ENCODE measurements around the gene MAP3K19.
A peak's percentile ranks its signal among the peaks of the same experiment; 100 is the strongest.

MAP3K19 gene

DNA sequence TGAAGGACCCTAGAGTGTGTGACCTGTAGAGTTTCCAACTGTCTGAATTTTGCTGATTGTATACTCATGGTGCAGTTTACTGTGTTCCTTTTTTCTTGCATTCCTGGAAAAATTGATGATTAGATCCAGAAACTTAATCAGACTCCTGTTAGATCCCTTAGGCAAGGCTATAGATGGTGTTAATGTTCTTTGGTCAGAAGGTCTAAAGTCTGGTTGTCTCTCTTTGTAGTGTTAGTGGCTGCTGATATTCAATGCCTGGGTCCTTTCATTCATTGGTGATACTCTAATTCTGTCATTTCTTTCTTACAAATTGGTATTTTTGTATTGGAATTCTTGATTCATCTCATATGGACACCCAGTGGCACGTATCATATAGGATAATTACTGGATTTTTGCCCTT, 122.3 kb downstream of the MAP3K19 start:
- no peak overlapping the region for H3K4me3 ChIP-seq (ENCODE audit: low read depth, low read length)
- no peak overlapping the region for H3K27ac ChIP-seq (ENCODE audit: low read depth, low read length)
- no peaks in the 10 kb centered on the region for H3K27me3 ChIP-seq (ENCODE audit: control insufficient read depth, insufficient read depth, low read length)
- no peak overlapping the region for H3K9ac ChIP-seq (ENCODE audit: low read length)
- H3K4me1 ChIP-seq (ENCODE audit: control insufficient read depth, insufficient read depth, low read length): peaks cover 11% of the 10 kb centered on the region
- peaks cover 17% of the 10 kb centered on the region for H3K36me3 ChIP-seq (ENCODE audit: control insufficient read depth, insufficient read depth, low read length)
- H3K9me3 ChIP-seq (ENCODE audit: control insufficient read depth, insufficient read depth, low read depth, low read length): no peaks in the 10 kb centered on the region

DNA sequence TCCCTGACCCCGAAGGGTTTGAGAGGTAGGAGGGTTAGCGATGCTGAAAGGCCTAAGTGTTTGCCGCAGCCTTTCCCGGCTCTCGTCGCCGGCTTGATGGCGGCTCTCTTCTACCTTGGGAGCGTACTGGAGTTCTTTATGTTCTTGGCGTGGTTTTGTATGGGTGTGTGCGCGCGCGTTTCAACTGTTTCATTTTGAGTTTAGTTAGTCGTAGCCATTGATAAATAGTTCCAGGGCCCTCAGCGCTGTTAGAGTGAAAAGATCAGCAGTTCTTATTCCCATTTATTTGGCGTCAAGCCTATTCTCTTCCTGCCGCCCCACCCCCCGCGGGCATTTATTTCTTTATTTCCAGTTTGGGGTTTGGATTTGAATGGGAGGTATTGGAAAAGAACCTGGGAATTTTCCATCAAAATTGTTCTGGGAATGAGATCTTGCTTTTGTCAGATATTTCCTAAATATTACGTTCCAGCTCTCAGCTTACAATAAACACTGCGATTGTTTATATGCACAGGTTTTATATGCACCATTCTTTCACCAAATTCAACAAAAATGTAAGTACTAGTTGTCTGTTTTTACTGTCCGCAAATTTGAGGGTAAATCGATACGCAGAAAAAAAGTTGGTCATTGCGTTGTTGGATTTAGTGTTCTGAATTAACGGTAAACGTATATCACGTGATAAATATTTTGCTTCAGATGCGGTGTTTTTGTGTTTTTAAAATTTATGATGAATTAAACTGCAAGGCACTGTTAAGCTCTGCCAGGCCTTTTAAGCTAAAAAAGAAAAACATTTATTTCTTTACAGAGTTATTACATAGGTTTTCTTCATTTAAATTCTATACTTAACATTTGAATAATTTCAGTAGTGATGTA, 127.7 kb downstream of the MAP3K19 start:
- H3K27ac ChIP-seq (ENCODE audit: low read depth, low read length): peak overlapping the region; percentile 99
- H3K36me3 ChIP-seq (ENCODE audit: control insufficient read depth, insufficient read depth, low read length): peaks cover 13% of the 10 kb centered on the region
- H3K9ac ChIP-seq (ENCODE audit: low read length): peak overlapping the region; percentile 100
- peak overlapping the region; percentile 99 for H3K4me3 ChIP-seq (ENCODE audit: low read depth, low read length)
- no peaks in the 10 kb centered on the region for H3K9me3 ChIP-seq (ENCODE audit: control insufficient read depth, insufficient read depth, low read depth, low read length)
- H3K4me1 ChIP-seq (ENCODE audit: control insufficient read depth, insufficient read depth, low read length): peaks cover 5% of the 10 kb centered on the region; the same call in 1 of the 2 replicates
- no peaks in the 10 kb centered on the region for H3K27me3 ChIP-seq (ENCODE audit: control insufficient read depth, insufficient read depth, low read length)

GRCh38 chr2:134918526-134919340, 128.5 kb downstream of the MAP3K19 start, which contains the start of gene CCNT2:
CCNT2 (plus strand) TSS chr2:134918822; CDS start chr2:134918855, 33 bp downstream.
- Histone ChIP-seq H3K4me3 (ENCODE audit: low read depth, low read length) (peak within 1 kb of the TSS; percentile 99), H3K9ac (ENCODE audit: low read length) (peak within 1 kb of the TSS; percentile 100), H3K36me3 (ENCODE audit: control insufficient read depth, insufficient read depth, low read length) (peaks cover 8% of the 10 kb centered on the region), H3K9me3 (ENCODE audit: control insufficient read depth, insufficient read depth, low read depth, low read length) (no peaks in the 10 kb centered on the region), H3K27me3 (ENCODE audit: control insufficient read depth, insufficient read depth, low read length) (no peaks in the 10 kb centered on the region), H3K27ac (ENCODE audit: low read depth, low read length) (peak within 1 kb of the TSS; percentile 99), H3K4me1 (ENCODE audit: control insufficient read depth, insufficient read depth, low read length) (peaks cover 5% of the 10 kb centered on the region; the same call in 1 of the 2 replicates)

- Histone ChIP-seq H3K27me3 (ENCODE audit: control insufficient read depth, insufficient read depth, low read length) (no peaks in the 10 kb centered on the region), H3K9me3 (ENCODE audit: control insufficient read depth, insufficient read depth, low read depth, low read length) (no peaks in the 10 kb centered on the region), H3K36me3 (ENCODE audit: control insufficient read depth, insufficient read depth, low read length) (peaks cover 3% of the 10 kb centered on the region; the same call in 1 of the 2 replicates), H3K27ac (ENCODE audit: low read depth, low read length) (peak overlapping the region; percentile 85), H3K4me3 (ENCODE audit: low read depth, low read length) (peak overlapping the region; percentile 75), H3K9ac (ENCODE audit: low read length) (peak overlapping the region; percentile 65), H3K4me1 (ENCODE audit: control insufficient read depth, insufficient read depth, low read length) (peaks cover 5% of the 10 kb centered on the region; the same call in 1 of the 2 replicates)
Measured at GRCh38 chr2:134917888-134918525, 129.2 kb downstream of the MAP3K19 start.

GRCh38 chr2:134917360-134917865, 129.8 kb downstream of the MAP3K19 start:
- Histone ChIP-seq H3K9me3 (ENCODE audit: control insufficient read depth, insufficient read depth, low read depth, low read length) (no peaks in the 10 kb centered on the region), H3K27ac (ENCODE audit: low read depth, low read length) (peak overlapping the region; percentile 85), H3K9ac (ENCODE audit: low read length) (peak overlapping the region; percentile 65), H3K4me1 (ENCODE audit: control insufficient read depth, insufficient read depth, low read length) (peaks cover 5% of the 10 kb centered on the region; the same call in 1 of the 2 replicates), H3K36me3 (ENCODE audit: control insufficient read depth, insufficient read depth, low read length) (peaks cover 3% of the 10 kb centered on the region; the same call in 1 of the 2 replicates), H3K27me3 (ENCODE audit: control insufficient read depth, insufficient read depth, low read length) (no peaks in the 10 kb centered on the region), H3K4me3 (ENCODE audit: low read depth, low read length) (peak overlapping the region; percentile 75)

Measured in HUES6 (cell line).